ENCODE measurements around the gene LSM2.
"Not testable (repeated sequence)": the region's sequence is repeated elsewhere in the genome, so short reads cannot be mapped to it uniquely, and the experiment has no call there.

LSM2 gene

GRCh38 chr6:31806470-31807272 is at the start of gene LSM2:
LSM2 (minus strand) TSS chr6:31806966; CDS start chr6:31806757, 209 bp downstream.
- TF ChIP-seq CTCF (IDR thresholded peaks at IDR 0.05; ENCODE audit: low read depth, low read length): peak; percentile 20
- in situ Hi-C loops (cut with HindIII; ENCODE audit: low sequenced_read_pairs): no loop called here
- peak; percentile 97 for DNase-seq (ENCODE audit: low read depth, low spot score)
- H3K4me3 ChIP-seq (ENCODE audit: low read depth, low read length): peak within 1 kb of the TSS; percentile 85

- H3K4me3 ChIP-seq (ENCODE audit: low read depth, low read length); in situ Hi-C loops (cut with HindIII; ENCODE audit: low sequenced_read_pairs); DNase-seq (ENCODE audit: low read depth, low spot score): not testable (repeated sequence)
These were observed 45.4 kb upstream of the LSM2 start for GRCh38 chr6:31851980-31852718.

- in situ Hi-C loops (cut with HindIII; ENCODE audit: low sequenced_read_pairs): no loop called here
- no peak for TF ChIP-seq CTCF (IDR thresholded peaks at IDR 0.05; ENCODE audit: low read depth, low read length)
These were observed 44.7 kb upstream of the LSM2 start for GRCh38 chr6:31851485-31851832.

GRCh38 chr6:31850765-31851484 is 44.2 kb upstream of the LSM2 start:
- TF ChIP-seq CTCF (IDR thresholded peaks at IDR 0.05; ENCODE audit: low read depth, low read length): no peak
- in situ Hi-C loops (cut with HindIII; ENCODE audit: low sequenced_read_pairs): no loop called here
- H3K4me3 ChIP-seq (ENCODE audit: low read depth, low read length): no peak overlapping the region
- DNase-seq (ENCODE audit: low read depth, low spot score): no peak

More at GRCh38 chr6:31851485-31851832, 44.7 kb upstream of the LSM2 start:
- no peak overlapping the region for H3K4me3 ChIP-seq (ENCODE audit: low read depth, low read length)
- no peak for DNase-seq (ENCODE audit: low read depth, low spot score)

- DNase-seq (ENCODE audit: low read depth, low spot score): no peak
- no peak overlapping the region for H3K4me3 ChIP-seq (ENCODE audit: low read depth, low read length)
- no peak for TF ChIP-seq CTCF (IDR thresholded peaks at IDR 0.05; ENCODE audit: low read depth, low read length)
- in situ Hi-C loops (cut with HindIII; ENCODE audit: low sequenced_read_pairs): no loop called here
These were observed 40.7 kb upstream of the LSM2 start for GRCh38 chr6:31847276-31847978.

- DNase-seq (ENCODE audit: low read depth, low spot score): no peak
- H3K4me3 ChIP-seq (ENCODE audit: low read depth, low read length): no peak overlapping the region
- in situ Hi-C loops (cut with HindIII; ENCODE audit: low sequenced_read_pairs): no loop called here
- no peak for TF ChIP-seq CTCF (IDR thresholded peaks at IDR 0.05; ENCODE audit: low read depth, low read length)
These were observed 37.7 kb upstream of the LSM2 start for GRCh38 chr6:31844507-31844906.
